Activated CD8-positive, alpha-beta memory T cell treated with anti-CD3 and anti-CD28 coated beads for 24 hours (primary cell): ENCODE results near the gene ADIPOQ.
"Not testable (repeated sequence)": the region's sequence is repeated elsewhere in the genome, so short reads cannot be mapped to it uniquely, and the experiment has no call there.

Experiments used
- DNase-seq: peaks from one replicate; pipeline ENCODE4 v3.0.0-alpha.2; 2020

ADIPOQ gene

DNA sequence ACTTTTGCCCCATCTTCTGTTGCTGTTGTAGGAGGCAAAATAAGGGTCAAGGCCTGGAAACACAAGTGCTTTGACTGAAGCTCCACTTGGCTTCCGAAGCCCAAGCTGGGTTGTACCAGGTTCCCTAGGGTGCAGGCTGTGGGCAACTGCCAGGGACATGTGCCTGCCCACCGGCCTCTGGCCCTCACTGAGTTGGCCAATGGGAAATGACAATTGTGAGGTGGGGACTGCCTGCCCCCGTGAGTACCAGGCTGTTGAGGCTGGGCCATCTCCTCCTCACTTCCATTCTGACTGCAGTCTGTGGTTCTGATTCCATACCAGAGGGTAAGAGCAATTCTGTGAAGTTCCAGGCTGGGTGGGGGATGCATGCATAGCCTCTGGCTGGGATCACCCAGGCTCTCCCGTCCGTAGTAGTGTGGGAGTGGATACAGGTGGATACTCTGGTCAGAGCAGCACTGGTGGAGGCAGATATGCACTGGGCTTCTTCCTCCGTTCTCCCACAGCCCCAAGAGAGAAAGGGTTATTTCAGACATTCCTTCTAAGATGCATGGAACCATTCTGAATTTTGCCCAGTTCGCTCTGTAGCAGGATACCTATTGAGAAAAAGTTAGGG is at the start of gene ADIPOQ:
ADIPOQ (plus strand) TSS at position 285 of the 613 bp plus-strand sequence. CDS start 10,349 bp downstream, outside the sequence.
- no peak for DNase-seq

- no peak for DNase-seq
Measured at GRCh38 chr3:186798239-186798874, 44.2 kb upstream of the ADIPOQ start.

GRCh38 chr3:186800285-186800684 is 42.2 kb upstream of the ADIPOQ start:
- DNase-seq, result no peak

DNA sequence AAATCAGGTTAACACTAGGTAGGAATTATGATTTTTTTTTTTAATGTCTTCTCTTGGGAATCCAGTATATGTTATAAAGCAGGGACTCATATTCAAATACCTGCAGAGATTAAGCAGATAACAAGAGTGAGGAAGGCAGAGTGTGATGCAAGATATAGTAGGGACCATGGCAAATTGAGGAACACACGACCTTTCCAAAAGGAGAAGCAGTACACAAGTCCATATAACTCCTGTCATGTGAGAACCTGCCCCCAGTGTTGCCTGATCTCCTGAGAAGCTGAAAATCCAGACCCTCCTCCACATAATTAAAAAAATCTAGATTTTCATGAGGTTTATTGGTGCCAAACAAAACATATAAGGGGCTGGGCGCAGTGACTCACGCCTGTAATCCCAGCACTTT is 39.8 kb upstream of the ADIPOQ start:
- DNase-seq, result no peak

- DNase-seq, result not testable (repeated sequence)
Measured at GRCh38 chr3:186803447-186803846, 39.1 kb upstream of the ADIPOQ start.

GRCh38 chr3:186806089-186807055 is 36.1 kb upstream of the ADIPOQ start, which contains the start of gene RFC4:
Gene RFC4 (minus strand): TSS chr3:186806482. CDS start chr3:186804713, 1,769 bp downstream.
- DNase-seq, result peak; percentile 96

DNA sequence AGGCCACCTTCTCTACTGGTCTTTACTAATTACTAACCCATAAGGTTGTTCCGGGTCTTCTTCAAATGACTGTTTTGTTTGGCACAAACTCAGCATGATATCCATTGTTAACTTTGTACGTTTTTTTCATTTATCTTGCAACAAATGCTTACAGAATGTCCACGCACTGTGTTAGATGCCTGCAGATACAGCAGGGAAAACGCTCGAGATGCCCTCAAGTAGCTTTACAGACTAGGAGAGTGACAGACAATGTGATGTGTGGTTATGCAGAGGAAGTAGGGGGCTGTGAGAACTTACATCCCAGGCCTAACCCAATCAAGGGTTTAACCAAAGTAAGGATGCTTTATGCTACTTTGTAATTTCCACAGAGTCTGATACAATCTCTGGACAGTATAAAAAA is 35.3 kb upstream of the ADIPOQ start:
- DNase-seq, result peak; percentile 60

- no peak for DNase-seq
Measured at GRCh38 chr3:186810336-186810996, 32.0 kb upstream of the ADIPOQ start.

DNA sequence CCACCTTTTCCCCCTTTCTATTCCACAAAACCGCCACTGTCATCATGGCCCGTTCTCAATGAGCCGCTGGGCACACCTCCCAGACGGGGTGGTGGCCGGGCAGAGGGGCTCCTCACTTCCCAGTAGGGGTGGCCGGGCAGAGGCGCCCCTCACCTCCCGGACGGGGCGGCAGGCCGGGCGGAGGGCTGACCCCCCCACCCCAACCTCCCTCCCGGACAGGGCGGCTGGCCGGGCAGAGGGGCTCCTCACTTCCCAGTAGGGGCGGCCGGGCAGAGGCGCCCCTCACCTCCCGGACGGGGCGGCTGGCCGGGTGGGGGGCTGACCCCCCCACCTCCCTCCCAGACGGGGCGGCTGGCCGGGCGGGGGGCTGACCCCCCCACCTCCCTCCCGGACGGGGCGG is 31.2 kb upstream of the ADIPOQ start:
- not testable (repeated sequence) for DNase-seq

GRCh38 chr3:186814100-186814499 is 28.4 kb upstream of the ADIPOQ start:
- DNase-seq, result no peak

GRCh38 chr3:186815435-186815834 is 27.1 kb upstream of the ADIPOQ start:
- DNase-seq, result no peak

- no peak for DNase-seq
Measured at GRCh38 chr3:186818516-186818915, 24.0 kb upstream of the ADIPOQ start.

DNA sequence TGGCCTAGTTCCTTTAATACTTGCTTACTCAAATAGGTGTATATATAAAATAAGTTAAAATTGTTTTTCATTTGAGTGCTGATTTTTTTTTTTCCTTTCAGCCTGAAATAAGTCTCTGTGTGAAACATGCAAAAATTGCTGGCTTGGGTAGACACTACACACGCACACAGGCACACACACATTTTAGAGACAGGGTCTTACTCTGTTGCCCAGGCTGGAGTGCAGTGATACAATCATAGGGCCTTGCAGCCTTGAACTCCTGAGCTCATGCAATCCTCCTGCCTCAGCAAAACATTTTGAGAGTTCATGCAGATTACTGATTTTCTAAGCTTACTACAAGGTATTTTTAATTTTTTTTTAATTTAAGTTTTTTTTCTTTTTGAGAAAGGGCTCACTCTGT is 23.6 kb upstream of the ADIPOQ start:
- DNase-seq, result no peak

DNA sequence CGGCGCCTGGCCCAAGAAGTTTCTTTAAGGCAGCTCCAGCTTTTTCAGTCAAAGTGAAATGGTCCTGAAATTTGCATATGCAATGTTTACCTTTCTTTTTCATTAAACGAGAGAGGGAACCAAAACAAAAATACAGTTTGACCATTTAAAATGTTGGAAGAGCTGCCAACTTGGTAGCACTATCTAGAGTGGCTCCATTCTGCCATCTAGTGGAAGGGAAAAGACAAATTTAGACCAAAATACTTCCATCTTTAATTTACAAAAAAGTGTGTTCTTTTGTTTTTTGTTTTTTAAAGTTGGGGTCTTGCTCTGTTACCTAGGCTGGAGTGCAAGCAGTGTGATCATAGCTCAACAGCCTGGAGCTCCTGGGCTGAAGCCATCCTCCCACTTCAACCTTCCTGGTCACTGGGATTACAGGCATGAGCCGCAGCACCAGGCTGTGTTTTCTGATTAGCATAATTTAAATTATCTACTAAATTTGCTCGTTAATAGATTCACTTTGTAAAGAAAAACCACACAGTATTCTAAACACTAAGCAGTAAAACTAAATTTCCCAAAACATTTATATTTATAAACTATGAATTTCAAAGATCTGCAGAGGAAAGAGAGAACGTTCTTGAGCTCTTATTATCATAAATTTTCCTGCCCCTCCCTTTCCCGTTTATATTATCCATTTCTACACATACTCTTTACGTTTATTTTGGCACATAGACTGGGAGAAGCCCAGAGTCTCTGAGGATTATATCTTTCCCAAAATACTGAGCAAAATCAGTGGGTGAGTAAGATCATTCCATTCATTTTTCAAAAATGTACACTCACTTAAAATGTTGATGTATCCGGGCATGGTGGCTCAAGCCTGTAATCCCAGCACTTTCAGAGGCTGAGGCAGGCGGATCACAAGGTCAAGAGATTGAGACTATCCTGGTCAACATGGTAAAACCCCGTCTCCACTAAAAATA is 20.8 kb upstream of the ADIPOQ start:
- peak; percentile 44 for DNase-seq

- DNase-seq, result peak; percentile 11
Measured at GRCh38 chr3:186822388-186822759, 20.1 kb upstream of the ADIPOQ start.

GRCh38 chr3:186823386-186823785 is 19.1 kb upstream of the ADIPOQ start:
- no peak for DNase-seq

- no peak for DNase-seq
Measured at GRCh38 chr3:186824430-186825139, 17.9 kb upstream of the ADIPOQ start.

DNA sequence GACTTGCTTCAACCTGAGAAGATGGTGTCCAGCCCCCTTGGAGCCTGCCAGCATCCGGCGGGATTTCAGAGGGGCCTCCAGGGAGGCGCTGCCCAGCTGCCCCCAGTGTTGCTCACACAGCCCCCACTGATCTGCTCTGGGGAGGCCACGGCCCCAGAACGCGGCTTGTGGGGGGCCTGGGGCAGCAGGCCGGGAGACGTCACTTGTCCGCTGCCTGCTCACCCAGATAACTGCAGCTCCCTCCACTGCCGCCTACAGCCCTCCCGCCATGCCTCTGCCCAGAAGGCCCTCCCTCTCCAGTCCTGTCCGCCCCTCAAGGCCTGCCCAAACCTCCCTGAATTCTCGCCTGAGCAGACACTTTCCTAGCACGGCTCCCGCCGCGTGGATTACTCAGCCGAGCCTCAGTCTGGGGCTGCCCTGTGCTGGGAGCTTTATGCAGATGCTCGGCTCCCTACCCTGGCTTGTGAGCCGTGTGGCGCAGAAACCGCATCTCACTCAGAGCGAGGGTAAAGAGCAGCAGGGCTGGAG is 17.2 kb upstream of the ADIPOQ start:
- peak; percentile 75 for DNase-seq

DNA sequence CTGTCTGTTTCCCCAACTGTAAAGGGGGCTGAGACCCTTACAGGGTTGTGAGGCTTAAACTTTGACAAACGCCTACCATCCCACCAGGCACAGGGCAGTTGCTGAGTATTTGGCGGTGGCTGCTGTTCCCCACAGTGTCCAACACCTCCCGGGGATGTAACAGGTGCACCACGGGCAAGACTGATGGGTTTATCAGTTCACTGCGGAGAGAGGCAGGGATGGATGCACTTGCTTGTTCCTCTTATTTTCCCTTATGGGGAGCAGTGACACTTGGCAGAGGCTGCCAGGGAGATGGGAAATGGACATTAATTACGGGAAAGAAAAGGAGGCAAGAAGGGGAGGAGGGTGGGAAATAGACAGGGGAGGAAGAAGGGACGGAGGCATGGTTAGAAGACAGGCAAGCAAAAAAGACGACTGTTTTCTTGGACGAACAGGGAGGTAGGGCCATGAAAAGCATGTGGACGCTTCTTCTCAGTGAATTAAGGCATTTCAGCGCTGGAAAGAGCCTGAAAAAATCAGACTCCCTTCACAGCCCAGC is 16.6 kb upstream of the ADIPOQ start:
- DNase-seq, result peak; percentile 69

GRCh38 chr3:186826410-186826975 is 16.0 kb upstream of the ADIPOQ start:
- DNase-seq, result peak; percentile 69
